HG03457 (cell line): ENCODE measurements around the gene POLR1C.
"Not testable (repeated sequence)": the region's sequence is repeated elsewhere in the genome, so short reads cannot be mapped to it uniquely, and the experiment has no call there.

Source experiments
- ATAC-seq: cut with Tn5 transposase; IDR thresholded peaks from one replicate; pipeline ENCODE4 v1.9.1; 2021; ENCODE audit warnings: moderate number of reproducible peaks; ENCODE audit not compliant: unreplicated experiment

Gene POLR1C

GRCh38 chr6:43508481-43509141, 8.3 kb upstream of the POLR1C start:
- no peak for ATAC-seq

- no peak for ATAC-seq
Observed at GRCh38 chr6:43509142-43509983, 7.5 kb upstream of the POLR1C start.

GRCh38 chr6:43509984-43510826, 6.7 kb upstream of the POLR1C start, which contains the start of gene LRRC73:
Gene LRRC73 (minus strand): TSS chr6:43510346. CDS start chr6:43509785, 561 bp downstream.
- no peak for ATAC-seq

- ATAC-seq: no peak
Observed at GRCh38 chr6:43510827-43511163, 6.1 kb upstream of the POLR1C start.

GRCh38 chr6:43511824-43512415, 5.0 kb upstream of the POLR1C start:
- no peak for ATAC-seq

GRCh38 chr6:43515808-43516207, 1.1 kb upstream of the POLR1C start:
- no peak for ATAC-seq

GRCh38 chr6:43516367-43516696, 557 bp upstream of the POLR1C start:
- no peak for ATAC-seq

- ATAC-seq: no peak
Observed at GRCh38 chr6:43517505-43518357, 842 bp downstream of the POLR1C start.

- no peak for ATAC-seq
Observed at GRCh38 chr6:43520097-43520496, 3.2 kb downstream of the POLR1C start.

- no peak for ATAC-seq
Observed at GRCh38 chr6:43521836-43522235, 4.9 kb downstream of the POLR1C start.

- ATAC-seq: no peak
Observed at GRCh38 chr6:43522547-43523261, 5.8 kb downstream of the POLR1C start.

GRCh38 chr6:43523284-43523683, 6.4 kb downstream of the POLR1C start:
- no peak for ATAC-seq

- ATAC-seq: no peak
Observed at GRCh38 chr6:43524483-43524961, 7.6 kb downstream of the POLR1C start.

- no peak for ATAC-seq
Observed at GRCh38 chr6:43532201-43532600, 15.3 kb downstream of the POLR1C start.

- not testable (repeated sequence) for ATAC-seq
Observed at GRCh38 chr6:43538986-43539385, 22.1 kb downstream of the POLR1C start.

GRCh38 chr6:43539409-43539808, 22.5 kb downstream of the POLR1C start:
- ATAC-seq: not testable (repeated sequence)

- no peak for ATAC-seq
Observed at GRCh38 chr6:43540507-43540906, 23.6 kb downstream of the POLR1C start.

GRCh38 chr6:43541774-43542471, 25.0 kb downstream of the POLR1C start:
- ATAC-seq: no peak

- ATAC-seq: no peak
Observed at GRCh38 chr6:43544461-43544860, 27.6 kb downstream of the POLR1C start.
